Ureter (tissue), 1 donor: ENCODE measurements around the gene FOXE1. TPM values are rescaled to one million over a fixed set of nuclear protein-coding genes. Genes with fewer than 3 reads are reported as not detected.

ENCODE experiments used
- total RNA-seq: library from RNA; stranded (reverse); gene quantifications from one replicate; pipeline ENCODE4 v1.2.4, GENCODE V29; 2023
- donor health status: DM: yes; HTN: yes; CAD: no.

FOXE1 gene
- total RNA-seq, 1 donor from 2014 or later: 0.42 TPM

Other genes starting within 250 kb of the FOXE1 start
- gene TSTD2, start 219.9 kb upstream of the FOXE1 start, total RNA-seq: 36.1 TPM
- 39.8 TPM for gene NCBP1, start 219.4 kb upstream of the FOXE1 start, total RNA-seq
- 21.7 TPM for gene XPA, start 155.9 kb upstream of the FOXE1 start, total RNA-seq
- 16.2 TPM for gene TRMO, start 69.3 kb downstream of the FOXE1 start, total RNA-seq
- not detected for gene HEMGN, start 84.9 kb downstream of the FOXE1 start, total RNA-seq
- gene ANP32B, start 130.1 kb downstream of the FOXE1 start, total RNA-seq: 136 TPM
- gene NANS, start 203.5 kb downstream of the FOXE1 start, total RNA-seq: 43.7 TPM